Measurements from ENCODE around the gene IMPDH2.

DNA sequence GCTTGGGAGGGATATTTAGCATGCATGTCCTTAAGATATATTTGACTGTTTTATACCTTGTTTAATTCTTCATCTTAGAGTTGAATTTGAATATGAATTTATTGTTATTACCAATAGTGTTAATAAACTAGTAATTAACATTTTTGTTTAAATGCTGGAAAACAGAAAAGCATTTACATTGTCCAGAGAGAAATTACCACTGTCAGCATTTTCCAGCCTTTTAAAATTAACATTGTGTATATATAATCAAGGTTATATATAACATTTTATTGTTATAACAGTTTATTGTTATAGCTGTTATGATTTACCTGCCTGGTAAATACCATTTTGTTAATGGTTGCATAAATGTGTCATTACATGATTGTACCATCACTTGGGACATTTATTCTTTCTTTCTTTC lies 47.2 kb downstream of the IMPDH2 start:
- no peak for TF ChIP-seq EZH2phosphoT487 (IDR thresholded peaks at IDR 0.05; ENCODE audit: insufficient read depth, low read depth)
- TF ChIP-seq EZH2 (IDR thresholded peaks at IDR 0.05; ENCODE audit: insufficient read depth, poor library complexity, severe bottlenecking), result no peak
